ENCODE results near the gene EXD3. TPM values are rescaled to one million over a fixed set of nuclear protein-coding genes. Genes with fewer than 3 reads are reported as not detected.
"Not testable (repeated sequence)": the region's sequence is repeated elsewhere in the genome, so short reads cannot be mapped to it uniquely, and the experiment has no call there.

EXD3 gene
- total RNA-seq, 1 donor from 2014 or later = 9.2 TPM

- Histone ChIP-seq H3K4me3 (no peak overlapping the region), H3K4me1 (no peaks in the 10 kb centered on the region), H3K9me3 (replicated peaks) (peaks cover 10% of the 10 kb centered on the region), H3K27me3 (ENCODE audit: low read depth) (no peaks in the 10 kb centered on the region), H3K27ac (replicated peaks) (no peak overlapping the region), H3K36me3 (peaks cover 8% of the 10 kb centered on the region)
- no peak for TF ChIP-seq CTCF (IDR thresholded peaks at IDR 0.05; ENCODE audit: borderline replicate concordance)
- intact Hi-C loops (cut with micrococcal nuclease) = no loop called here
- DNase-seq = no peak
These were observed 43.2 kb downstream of the EXD3 start for GRCh38 chr9:137379761-137380161.

GRCh38 chr9:137378688-137379410 is 44.1 kb downstream of the EXD3 start:
- not testable (repeated sequence) for H3K36me3 ChIP-seq, DNase-seq

GRCh38 chr9:137376386-137376785 is 46.6 kb downstream of the EXD3 start:
- Histone ChIP-seq H3K4me1 (no peaks in the 10 kb centered on the region), H3K9me3 (replicated peaks) (peaks cover 10% of the 10 kb centered on the region), H3K27me3 (ENCODE audit: low read depth) (no peaks in the 10 kb centered on the region), H3K27ac (replicated peaks) (no peak overlapping the region), H3K36me3 (peaks cover 8% of the 10 kb centered on the region), H3K4me3 (no peak overlapping the region)
- intact Hi-C loops (cut with micrococcal nuclease) = no loop called here
- no peak for TF ChIP-seq CTCF (IDR thresholded peaks at IDR 0.05; ENCODE audit: borderline replicate concordance)
- no peak for DNase-seq

More at GRCh38 chr9:137378688-137379410, 44.1 kb downstream of the EXD3 start:
- H3K4me3 ChIP-seq; H3K27me3 ChIP-seq (ENCODE audit: low read depth); H3K9me3 ChIP-seq (replicated peaks); intact Hi-C loops (cut with micrococcal nuclease); H3K4me1 ChIP-seq; H3K27ac ChIP-seq (replicated peaks): not testable (repeated sequence)

- Histone ChIP-seq H3K4me3 (no peak overlapping the region), H3K4me1 (no peaks in the 10 kb centered on the region), H3K27ac (replicated peaks) (no peak overlapping the region), H3K27me3 (ENCODE audit: low read depth) (no peaks in the 10 kb centered on the region), H3K36me3 (peaks cover 8% of the 10 kb centered on the region), H3K9me3 (replicated peaks) (peaks cover 10% of the 10 kb centered on the region)
- no peak for TF ChIP-seq CTCF (IDR thresholded peaks at IDR 0.05; ENCODE audit: borderline replicate concordance)
- intact Hi-C loops (cut with micrococcal nuclease) = no loop called here
- no peak for DNase-seq
These were observed 47.5 kb downstream of the EXD3 start for GRCh38 chr9:137375321-137376058.

- peaks cover 8% of the 10 kb centered on the region for H3K36me3 ChIP-seq
- no peak for DNase-seq
- intact Hi-C loops (cut with micrococcal nuclease) = no loop called here
- H3K4me1 ChIP-seq = no peaks in the 10 kb centered on the region
- no peaks in the 10 kb centered on the region for H3K27me3 ChIP-seq (ENCODE audit: low read depth)
- H3K9me3 ChIP-seq (replicated peaks) = peaks cover 10% of the 10 kb centered on the region
- no peak overlapping the region for H3K4me3 ChIP-seq
- no peak for TF ChIP-seq CTCF (IDR thresholded peaks at IDR 0.05; ENCODE audit: borderline replicate concordance)
- no peak overlapping the region for H3K27ac ChIP-seq (replicated peaks)
These were observed 48.7 kb downstream of the EXD3 start for GRCh38 chr9:137374131-137374845.

All from left ventricle myocardium inferior (tissue), 1 donor.